ENCODE data around the gene PCSK6.

PCSK6 gene

DNA sequence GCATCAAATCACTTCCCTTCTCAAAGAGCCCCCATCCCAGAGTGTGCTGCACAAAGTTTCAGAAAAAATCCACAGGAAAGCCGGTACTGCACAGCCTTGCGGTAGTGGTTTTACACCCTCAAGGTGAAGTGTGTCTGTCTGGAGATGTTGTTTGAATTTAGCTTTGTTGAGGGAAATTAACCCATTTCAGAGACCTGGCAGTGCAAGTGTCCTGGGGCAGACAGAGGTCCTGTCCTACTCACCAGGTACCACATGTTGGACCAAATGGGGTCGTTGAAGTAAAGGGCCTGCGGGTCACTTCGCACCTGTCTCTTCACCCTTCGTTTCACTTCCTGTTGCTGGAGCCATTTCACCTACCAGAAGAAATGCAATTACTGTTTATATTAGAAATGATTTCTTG lies 57.8 kb downstream of the PCSK6 start:
- H3K27me3 ChIP-seq = peaks cover 0 to 24% of the 10 kb centered on the region in 2 donors
- no peak overlapping the region for H3K4me3 ChIP-seq
- TF ChIP-seq, protein P1, sequence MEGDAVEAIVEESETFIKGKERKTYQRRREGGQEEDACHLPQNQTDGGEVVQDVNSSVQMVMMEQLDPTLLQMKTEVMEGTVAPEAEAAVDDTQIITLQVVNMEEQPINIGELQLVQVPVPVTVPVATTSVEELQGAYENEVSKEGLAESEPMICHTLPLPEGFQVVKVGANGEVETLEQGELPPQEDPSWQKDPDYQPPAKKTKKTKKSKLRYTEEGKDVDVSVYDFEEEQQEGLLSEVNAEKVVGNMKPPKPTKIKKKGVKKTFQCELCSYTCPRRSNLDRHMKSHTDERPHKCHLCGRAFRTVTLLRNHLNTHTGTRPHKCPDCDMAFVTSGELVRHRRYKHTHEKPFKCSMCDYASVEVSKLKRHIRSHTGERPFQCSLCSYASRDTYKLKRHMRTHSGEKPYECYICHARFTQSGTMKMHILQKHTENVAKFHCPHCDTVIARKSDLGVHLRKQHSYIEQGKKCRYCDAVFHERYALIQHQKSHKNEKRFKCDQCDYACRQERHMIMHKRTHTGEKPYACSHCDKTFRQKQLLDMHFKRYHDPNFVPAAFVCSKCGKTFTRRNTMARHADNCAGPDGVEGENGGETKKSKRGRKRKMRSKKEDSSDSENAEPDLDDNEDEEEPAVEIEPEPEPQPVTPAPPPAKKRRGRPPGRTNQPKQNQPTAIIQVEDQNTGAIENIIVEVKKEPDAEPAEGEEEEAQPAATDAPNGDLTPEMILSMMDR (IDR thresholded peaks at IDR 0.05) = no peak
- intact Hi-C loops (cut with DNase I; ENCODE audit: low total_unique reads) = no loop called here
- H3K27ac ChIP-seq = no peak overlapping the region
- DNase-seq = no peak
- H3K9me3 ChIP-seq = no peaks in the 10 kb centered on the region
- H3K36me3 ChIP-seq = no peaks in the 10 kb centered on the region
- no peaks in the 10 kb centered on the region for H3K4me1 ChIP-seq

DNA sequence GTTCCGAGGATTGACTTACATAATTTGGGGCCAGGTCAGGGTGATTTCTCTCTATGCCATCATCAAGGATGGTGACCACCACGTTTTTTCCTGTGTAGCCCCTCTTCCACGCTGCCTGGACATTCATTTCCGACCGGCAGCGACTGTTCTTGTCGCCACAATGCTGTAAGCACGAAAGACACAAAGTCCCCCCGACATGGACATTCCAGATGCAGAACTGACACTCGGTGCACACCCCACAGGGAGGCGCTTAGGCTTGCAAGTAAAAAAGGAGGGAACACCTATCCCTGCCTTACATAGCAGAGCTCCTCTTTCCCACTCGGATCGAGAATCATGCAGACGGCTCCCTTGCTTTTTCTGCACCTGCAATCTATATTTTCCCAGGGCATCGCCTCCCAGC lies 58.2 kb downstream of the PCSK6 start:
- no peak overlapping the region for H3K4me3 ChIP-seq
- no peak overlapping the region for H3K27ac ChIP-seq
- H3K36me3 ChIP-seq = no peaks in the 10 kb centered on the region
- intact Hi-C loops (cut with DNase I; ENCODE audit: low total_unique reads) = no loop called here
- no peaks in the 10 kb centered on the region for H3K4me1 ChIP-seq
- TF ChIP-seq, protein P1 (IDR thresholded peaks at IDR 0.05) = no peak
- no peak for DNase-seq
- no peaks in the 10 kb centered on the region for H3K9me3 ChIP-seq
- peaks cover 0 to 26% of the 10 kb centered on the region in 2 donors for H3K27me3 ChIP-seq

DNA sequence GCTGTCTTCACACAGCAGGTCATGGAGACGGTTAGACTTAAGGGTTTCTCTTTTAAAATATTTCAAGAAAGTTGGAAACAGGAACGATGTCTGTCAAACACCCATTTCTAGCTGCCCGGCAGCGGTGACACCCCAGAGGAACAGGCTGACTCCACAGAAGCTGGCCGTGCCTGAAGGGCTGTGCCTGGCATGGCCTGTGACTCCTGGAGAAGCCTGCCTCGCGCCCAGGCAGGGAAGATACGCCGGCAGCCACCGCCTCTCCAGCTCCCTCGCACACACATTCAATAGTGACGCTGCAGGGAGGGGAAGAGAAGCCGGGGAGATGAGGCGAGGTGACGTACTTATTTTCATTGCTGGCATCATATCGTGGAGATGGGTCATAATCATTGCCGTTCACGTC lies 59.9 kb downstream of the PCSK6 start:
- Histone ChIP-seq H3K36me3 (no peaks in the 10 kb centered on the region), H3K9me3 (no peaks in the 10 kb centered on the region), H3K27me3 (peaks cover 0 to 30% of the 10 kb centered on the region in 2 donors), H3K4me1 (no peaks in the 10 kb centered on the region), H3K27ac (no peak overlapping the region), H3K4me3 (no peak overlapping the region)
- no peak for DNase-seq
- intact Hi-C loops (cut with DNase I; ENCODE audit: low total_unique reads) = no loop called here
- TF ChIP-seq, protein P1 (IDR thresholded peaks at IDR 0.05) = no peak

DNA sequence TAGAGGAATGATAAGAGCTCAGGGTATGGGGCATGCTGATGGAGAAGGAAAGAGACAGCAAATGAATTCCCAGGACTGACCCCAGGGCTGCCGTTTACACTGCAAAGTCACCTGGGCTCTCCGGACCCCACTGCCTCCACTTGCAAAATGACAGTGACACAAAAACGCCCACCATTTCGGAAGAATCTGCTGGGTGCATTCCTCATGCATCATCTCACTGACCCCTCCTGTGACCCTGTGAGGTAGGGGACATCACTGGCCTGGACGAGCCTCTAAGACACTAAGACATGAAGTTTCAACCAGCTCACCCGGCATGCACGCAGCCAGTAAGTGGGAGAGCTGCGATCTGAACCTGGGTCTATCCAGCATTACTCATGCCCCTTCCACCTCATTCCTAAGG lies 60.3 kb downstream of the PCSK6 start:
- H3K4me1 ChIP-seq = no peaks in the 10 kb centered on the region
- no peaks in the 10 kb centered on the region for H3K9me3 ChIP-seq
- no peak overlapping the region for H3K4me3 ChIP-seq
- intact Hi-C loops (cut with DNase I; ENCODE audit: low total_unique reads) = no loop called here
- TF ChIP-seq, protein P1 (IDR thresholded peaks at IDR 0.05) = no peak
- H3K36me3 ChIP-seq = no peaks in the 10 kb centered on the region
- no peak overlapping the region for H3K27ac ChIP-seq
- DNase-seq = no peak
- H3K27me3 ChIP-seq = peaks cover 0 to 28% of the 10 kb centered on the region in 2 donors

DNA sequence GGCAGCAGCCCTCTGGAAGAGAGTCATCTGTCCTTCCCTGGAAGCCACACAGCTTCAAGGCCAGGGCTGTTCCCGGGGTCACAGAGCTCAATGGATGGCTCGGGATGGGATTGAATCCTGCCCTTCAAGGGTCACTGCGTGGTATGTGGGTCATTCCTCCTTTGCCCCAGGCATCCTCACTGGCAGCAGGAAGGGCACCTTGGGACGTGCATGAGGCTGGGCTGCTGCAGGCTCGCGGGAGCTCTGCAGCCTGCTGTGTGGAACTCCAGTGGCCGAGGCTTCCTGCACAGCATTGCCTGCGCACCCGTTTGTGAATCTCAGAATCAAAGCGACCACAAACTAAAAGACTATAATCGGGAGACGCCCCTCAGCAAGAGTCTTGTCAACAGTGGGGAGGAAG lies 60.7 kb downstream of the PCSK6 start:
- no peak overlapping the region for H3K4me3 ChIP-seq
- DNase-seq = no peak
- intact Hi-C loops (cut with DNase I; ENCODE audit: low total_unique reads) = no loop called here
- peaks cover 0 to 23% of the 10 kb centered on the region in 2 donors for H3K27me3 ChIP-seq
- TF ChIP-seq, protein P1 (IDR thresholded peaks at IDR 0.05) = no peak
- H3K9me3 ChIP-seq = no peaks in the 10 kb centered on the region
- no peak overlapping the region for H3K27ac ChIP-seq
- H3K36me3 ChIP-seq = no peaks in the 10 kb centered on the region
- H3K4me1 ChIP-seq = no peaks in the 10 kb centered on the region
